DMS114 treated with DMSO at 0.1 percent for 48 hours (cell line): ENCODE data around the gene RSPH10B.
A peak's percentile ranks its signal among the peaks of the same experiment; 100 is the strongest.
"Not testable (repeated sequence)": the region's sequence is repeated elsewhere in the genome, so short reads cannot be mapped to it uniquely, and the experiment has no call there.

Experiments used
- DNase-seq: peaks from one replicate; lab custom pipeline; 2025; ENCODE audit not compliant: unreplicated experiment; lab: John Stamatoyannopoulos, UW

The RSPH10B gene

GRCh38 chr7:5930290-5930689, 40.2 kb downstream of the RSPH10B start:
- not testable (repeated sequence) for DNase-seq

DNA sequence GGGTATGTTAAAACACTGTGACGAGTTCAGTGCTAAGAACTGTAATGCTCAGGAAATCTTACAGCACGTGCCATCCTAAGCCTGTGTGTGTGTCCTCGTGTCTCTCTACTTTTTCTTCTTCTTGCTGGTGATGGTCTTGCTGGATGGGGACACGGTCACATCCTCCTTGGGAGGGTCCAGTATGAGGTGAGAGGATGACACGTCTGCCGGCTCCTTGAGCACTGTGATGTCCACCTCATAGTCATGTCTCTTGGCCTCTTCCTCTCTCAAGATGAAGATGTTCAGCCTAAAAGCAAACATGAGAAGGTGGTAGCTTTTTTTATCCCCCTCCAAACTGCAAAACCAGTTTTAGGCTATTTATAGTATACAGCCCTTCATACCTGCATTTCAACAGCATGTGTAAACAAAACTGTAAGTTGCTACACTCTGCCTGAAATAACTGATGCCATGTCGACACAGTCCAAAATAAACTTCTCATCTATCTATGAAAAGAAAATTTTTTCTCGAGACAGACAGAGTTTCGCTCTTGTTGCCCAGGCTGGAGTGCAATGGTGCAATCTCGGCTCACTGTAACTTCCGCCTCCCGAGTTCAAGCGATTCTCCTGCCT, 44.1 kb downstream of the RSPH10B start:
- DNase-seq: not testable (repeated sequence)

GRCh38 chr7:5924630-5925029, 45.9 kb downstream of the RSPH10B start:
- not testable (repeated sequence) for DNase-seq

DNA sequence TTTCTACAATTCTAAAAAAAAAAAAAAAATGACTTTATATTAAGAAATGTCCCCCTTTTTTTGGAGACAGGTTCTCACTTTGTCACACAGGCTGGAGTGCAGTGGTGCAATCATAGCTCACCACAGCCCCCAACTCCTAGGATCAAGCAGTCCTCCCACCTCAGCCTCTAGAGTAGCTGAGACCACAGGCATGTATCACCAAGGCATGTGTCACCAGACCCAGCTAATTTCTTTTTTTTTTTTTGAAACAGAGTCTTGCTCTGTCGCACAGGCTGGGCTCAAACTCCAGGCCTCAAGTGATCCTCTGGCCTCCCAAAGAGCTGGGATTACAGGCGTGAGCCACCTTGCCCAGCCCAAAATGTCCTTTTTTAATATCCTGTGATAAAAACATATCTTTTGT, 46.3 kb downstream of the RSPH10B start:
- not testable (repeated sequence) for DNase-seq

DNA sequence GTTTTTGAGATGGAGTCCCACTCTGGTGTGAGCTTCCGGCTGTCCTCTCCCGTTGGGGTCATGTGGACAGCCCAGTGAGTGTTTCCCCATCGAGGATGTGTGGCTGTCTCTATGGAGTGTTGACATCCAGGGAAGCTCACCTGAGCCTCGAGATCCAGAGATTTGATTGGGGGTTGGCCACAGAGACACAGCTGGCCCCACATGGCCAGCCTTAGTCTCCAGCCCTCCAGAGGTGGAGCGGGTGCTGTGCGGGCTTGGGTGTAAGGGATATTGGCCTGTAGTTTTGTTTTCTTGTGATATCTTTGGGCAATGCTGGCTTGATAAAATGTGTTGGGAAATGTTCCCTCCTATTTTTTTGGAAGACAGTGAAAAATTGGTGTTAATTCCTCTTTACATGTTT, 54.0 kb downstream of the RSPH10B start:
- not testable (repeated sequence) for DNase-seq

DNA sequence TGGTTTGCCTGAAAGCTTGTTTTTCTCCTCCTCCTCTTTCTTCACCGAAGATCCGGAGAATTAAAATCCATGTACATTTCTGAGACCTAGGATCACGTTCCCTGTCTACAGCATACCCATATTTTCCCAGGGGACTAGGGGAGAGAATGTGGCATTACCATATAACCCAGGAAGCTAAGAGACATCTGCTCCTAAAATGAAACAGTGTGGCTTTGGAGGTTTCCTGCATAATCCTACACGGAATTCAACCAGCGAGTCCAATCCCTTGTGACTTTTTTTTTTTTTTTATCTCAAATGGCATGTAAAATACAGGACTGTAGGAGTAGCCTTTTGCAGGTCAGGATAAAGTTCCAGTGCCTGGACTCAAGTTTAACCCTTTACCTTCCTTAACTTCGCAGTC, 61.7 kb downstream of the RSPH10B start:
- not testable (repeated sequence) for DNase-seq

DNA sequence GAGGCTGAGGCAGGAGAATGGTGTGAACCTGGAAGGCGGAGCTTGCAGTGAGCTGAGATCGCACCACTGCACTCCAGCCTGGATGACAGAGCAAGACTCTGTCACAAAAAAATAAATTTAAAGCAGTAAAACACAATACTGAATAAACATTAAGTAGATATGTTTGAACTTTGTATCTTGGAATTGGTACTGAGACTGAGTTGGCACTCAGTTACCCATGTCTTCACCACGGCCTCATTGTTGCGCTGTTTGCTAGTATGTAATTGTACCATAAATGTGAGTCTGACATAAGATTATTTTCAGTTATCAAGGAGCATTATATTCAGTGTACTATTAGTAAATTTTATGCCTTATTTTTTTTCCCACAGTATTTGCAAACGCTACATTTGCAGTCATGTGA, 65.8 kb downstream of the RSPH10B start:
- not testable (repeated sequence) for DNase-seq

DNA sequence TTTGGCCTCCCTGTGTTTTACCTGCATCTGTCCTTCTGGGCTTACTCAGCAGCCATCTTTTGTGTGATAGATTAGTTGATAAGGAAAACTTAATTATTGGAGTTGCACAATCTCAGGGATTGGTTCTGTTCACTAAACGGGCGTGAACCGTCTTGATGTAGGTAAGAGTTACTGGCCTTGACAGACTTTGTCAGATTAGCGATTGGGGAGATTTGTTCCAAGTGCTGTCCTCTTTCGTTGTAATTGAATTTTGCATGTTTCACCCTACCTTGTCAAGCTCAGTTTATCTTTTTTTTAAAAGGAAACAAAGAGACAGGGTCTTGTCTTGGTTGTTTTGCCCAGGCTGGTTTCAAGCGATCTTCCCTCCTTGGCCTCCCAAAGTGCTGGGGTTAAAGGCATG, 67.5 kb downstream of the RSPH10B start:
- not testable (repeated sequence) for DNase-seq

- peak; percentile 44 for DNase-seq
Measured at GRCh38 chr7:5898480-5899224, 71.8 kb downstream of the RSPH10B start, which contains the start of gene CCZ1. Gene CCZ1 (plus strand): TSS chr7:5898733. CDS start chr7:5898800, 67 bp downstream.

GRCh38 chr7:5897369-5897919, 73.0 kb downstream of the RSPH10B start:
- not testable (repeated sequence) for DNase-seq

DNA sequence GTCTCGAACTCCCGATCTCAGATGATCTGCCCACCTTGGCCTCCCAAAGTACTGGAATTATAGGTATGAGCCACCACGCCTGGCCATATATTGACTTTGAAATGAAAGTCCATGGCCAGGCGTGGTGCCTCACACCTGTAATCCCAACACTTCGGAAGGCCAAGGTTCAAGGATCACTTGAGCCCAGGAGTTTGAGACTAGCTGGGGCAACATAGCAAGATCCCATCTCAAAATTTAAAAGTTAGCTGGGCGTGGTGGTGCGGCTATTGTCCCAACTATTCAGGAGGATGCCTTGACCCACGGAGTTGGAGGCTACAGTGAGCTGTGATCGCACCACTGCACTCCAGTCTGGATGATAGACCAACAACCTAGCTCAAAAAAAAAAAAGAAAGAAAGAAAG, 78.0 kb downstream of the RSPH10B start:
- no peak for DNase-seq

- DNase-seq: not testable (repeated sequence)
Measured at GRCh38 chr7:5890244-5890643, 80.2 kb downstream of the RSPH10B start.

DNA sequence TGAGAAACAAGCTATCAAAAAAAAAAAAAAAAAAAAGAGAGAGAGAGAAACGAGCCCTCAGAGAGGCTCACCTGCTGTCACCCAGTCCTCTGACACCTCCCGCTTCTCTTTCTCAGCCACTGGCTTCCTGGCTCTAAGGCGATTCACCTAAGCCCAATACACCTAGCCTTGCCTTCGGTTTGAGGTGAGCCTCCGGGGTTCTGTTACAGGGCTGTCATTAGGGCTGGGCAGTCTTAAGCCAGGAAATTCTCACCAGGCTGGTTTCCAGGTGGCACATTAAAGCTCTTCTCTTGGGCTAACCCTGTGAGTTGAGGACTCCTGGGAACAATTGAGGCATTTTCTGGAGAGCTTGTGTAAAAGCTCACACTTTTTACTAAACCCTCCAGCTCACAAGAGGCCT, 82.5 kb downstream of the RSPH10B start:
- not testable (repeated sequence) for DNase-seq

GRCh38 chr7:5884431-5884830, 86.1 kb downstream of the RSPH10B start:
- not testable (repeated sequence) for DNase-seq

GRCh38 chr7:5880106-5880505, 90.4 kb downstream of the RSPH10B start:
- DNase-seq: not testable (repeated sequence)

GRCh38 chr7:5879591-5879990, 90.9 kb downstream of the RSPH10B start:
- not testable (repeated sequence) for DNase-seq
